Stimulated activated naive CD8-positive, alpha-beta T cell treated with anti-CD3 and anti-CD28 coated beads, Interleukin-15, Interleukin-2, amounts not matched to agents 100 U/mL and 50 U/mL, for 24 hours (primary cell): ENCODE results near the gene LSAMP.
A peak's percentile ranks its signal among the peaks of the same experiment; 100 is the strongest.
"Not testable (repeated sequence)": the region's sequence is repeated elsewhere in the genome, so short reads cannot be mapped to it uniquely, and the experiment has no call there.

Source experiments
- ATAC-seq: fragments of 150-1000 bp; cut with Tn5 transposase; one replicate; pipeline ENCODE4 v1.10.0; 2021
- DNase-seq: peaks from one replicate; pipeline ENCODE4 v3.0.0; 2021

Gene LSAMP

GRCh38 chr3:115791271-115792153 is 653.8 kb downstream of the LSAMP start:
- ATAC-seq, DNase-seq: not testable (repeated sequence)

GRCh38 chr3:115790759-115791158 is 654.5 kb downstream of the LSAMP start:
- ATAC-seq (peak; percentile 99), DNase-seq (peak; percentile 50)

- DNase-seq (no peak), ATAC-seq (no peak)
Observed at GRCh38 chr3:115789481-115789880, 655.8 kb downstream of the LSAMP start.

GRCh38 chr3:115788921-115789470 is 656.3 kb downstream of the LSAMP start:
- DNase-seq (no peak), ATAC-seq (no peak)

- DNase-seq, result no peak
- ATAC-seq, result no peak
Observed at GRCh38 chr3:115787818-115788217, 657.5 kb downstream of the LSAMP start.

- ATAC-seq, result no peak
- DNase-seq, result no peak
Observed at GRCh38 chr3:115785782-115786181, 659.5 kb downstream of the LSAMP start.

- ATAC-seq (no peak), DNase-seq (no peak)
Observed at GRCh38 chr3:115784739-115785536, 660.3 kb downstream of the LSAMP start.

GRCh38 chr3:115783938-115784738 is 661.1 kb downstream of the LSAMP start:
- peak; percentile 92 for DNase-seq
- ATAC-seq, result peak; percentile 88

GRCh38 chr3:115783426-115783825 is 661.9 kb downstream of the LSAMP start:
- not testable (repeated sequence) for ATAC-seq, DNase-seq

- ATAC-seq, result no peak
- DNase-seq, result no peak
Observed at GRCh38 chr3:115779011-115779410, 666.3 kb downstream of the LSAMP start.

GRCh38 chr3:115772951-115773350 is 672.3 kb downstream of the LSAMP start:
- no peak for DNase-seq
- ATAC-seq, result no peak

- ATAC-seq, result no peak
- no peak for DNase-seq
Observed at GRCh38 chr3:115768661-115769060, 676.6 kb downstream of the LSAMP start.

- no peak for ATAC-seq
- no peak for DNase-seq
Observed at GRCh38 chr3:115766587-115767482, 678.5 kb downstream of the LSAMP start.

GRCh38 chr3:115761927-115762305 is 683.4 kb downstream of the LSAMP start:
- no peak for ATAC-seq

GRCh38 chr3:115760716-115761115 is 684.6 kb downstream of the LSAMP start:
- no peak for ATAC-seq

More at GRCh38 chr3:115761927-115762305, 683.4 kb downstream of the LSAMP start:
- DNase-seq, result no peak

GRCh38 chr3:115758076-115758763 is 687.1 kb downstream of the LSAMP start:
- ATAC-seq (no peak), DNase-seq (no peak)

More at GRCh38 chr3:115760716-115761115, 684.6 kb downstream of the LSAMP start:
- DNase-seq, result no peak

GRCh38 chr3:115752978-115753377 is 692.3 kb downstream of the LSAMP start:
- DNase-seq, ATAC-seq: not testable (repeated sequence)
